Osteoblast (primary cell): ENCODE measurements around the gene TMTC1. TPM values are rescaled to one million over a fixed set of nuclear protein-coding genes. Genes with fewer than 3 reads are reported as not detected.
A peak's percentile ranks its signal among the peaks of the same experiment; 100 is the strongest.

Experiments
- DNase-seq: peaks from one replicate; pipeline ENCODE4 v3.0.0; 2011; ENCODE audit warnings: low spot score, mixed read lengths; ENCODE audit not compliant: insufficient read length; ENCODE audit errors: missing footprints
- H2AFZ ChIP-seq: 2 replicates; pipeline ENCODE4 v1.6.0; 2011; ENCODE audit warnings: mild to moderate bottlenecking, low read length
- H3K27ac ChIP-seq: 2 replicates; pipeline ENCODE4 v1.5.1; 2011; ENCODE audit warnings: mild to moderate bottlenecking, low read depth, low read length, moderate library complexity
- H3K27me3 ChIP-seq: 2 replicates; pipeline ENCODE4 v1.6.0; 2012; ENCODE audit warnings: mild to moderate bottlenecking, control low read depth, inconsistent platforms, low read length, moderate library complexity; ENCODE audit not compliant: insufficient read depth
- H3K36me3 ChIP-seq: 2 replicates; pipeline ENCODE4 v1.5.1; 2011; ENCODE audit warnings: mild to moderate bottlenecking, low read length, control low read depth, moderate library complexity; ENCODE audit not compliant: insufficient read depth
- H3K4me1 ChIP-seq: 2 replicates; pipeline ENCODE4 v1.5.1; 2011; ENCODE audit warnings: mild to moderate bottlenecking, low read length, control low read depth, moderate library complexity; ENCODE audit not compliant: insufficient read depth
- H3K4me2 ChIP-seq: 2 replicates; pipeline ENCODE4 v1.6.0; 2011; ENCODE audit warnings: mild to moderate bottlenecking, low read length; ENCODE audit not compliant: insufficient read depth
- H3K4me3 ChIP-seq: fragments of 200-600 bp; sonication (generic); 3 replicates; pipeline ENCODE4 v1.5.1; 2012; ENCODE audit warnings: mild to moderate bottlenecking, low read length, inconsistent platforms; ENCODE audit not compliant: insufficient read depth
- H3K79me2 ChIP-seq: 2 replicates; pipeline ENCODE4 v1.6.0; 2012; ENCODE audit warnings: mild to moderate bottlenecking, low read length, control low read depth, inconsistent platforms; ENCODE audit not compliant: insufficient read depth
- H3K9me3 ChIP-seq: 2 replicates; pipeline ENCODE4 v1.5.1; 2011; ENCODE audit warnings: low read depth, low read length, control low read depth
- H4K20me1 ChIP-seq: 2 replicates; pipeline ENCODE4 v1.6.0; 2012; ENCODE audit warnings: mild to moderate bottlenecking, low read length, control low read depth; ENCODE audit not compliant: insufficient read depth
- CTCF ChIP-seq: IDR thresholded peaks from 2 replicates; pipeline ENCODE4 v1.5.1; 2011; ENCODE audit warnings: mild to moderate bottlenecking, low read depth, low read length, moderate library complexity; ENCODE audit errors: extremely low read depth
- total RNA-seq: library from RNA; depleted of rRNA; stranded (reverse); fragments of >200 nt; gene quantifications from 2 replicates; pipeline ENCODE4 v1.2.3, GENCODE V29; 2012

Gene TMTC1
- total RNA-seq, 1 donor: 50.3 TPM

GRCh38 chr12:29713729-29714128, 70.0 kb downstream of the TMTC1 start:
- Histone ChIP-seq H3K27me3 (no peaks in the 10 kb centered on the region), H3K79me2 (no peaks in the 10 kb centered on the region), H4K20me1 (no peaks in the 10 kb centered on the region), H3K27ac (no peak overlapping the region), H3K9me3 (no peaks in the 10 kb centered on the region), H3K36me3 (no peaks in the 10 kb centered on the region), H2AFZ (no peak overlapping the region), H3K4me2 (no peak overlapping the region), H3K4me3 (no peak overlapping the region), H3K4me1 (peaks cover 6% of the 10 kb centered on the region)
- no peak for TF ChIP-seq CTCF
- DNase-seq: no peak

- peaks cover 6% of the 10 kb centered on the region for H3K4me1 ChIP-seq
- H3K27me3 ChIP-seq: no peaks in the 10 kb centered on the region
- no peak overlapping the region for H2AFZ ChIP-seq
- H3K79me2 ChIP-seq: no peaks in the 10 kb centered on the region
- no peaks in the 10 kb centered on the region for H4K20me1 ChIP-seq
- no peaks in the 10 kb centered on the region for H3K36me3 ChIP-seq
- DNase-seq: no peak
- H3K27ac ChIP-seq: no peak overlapping the region
- no peak for TF ChIP-seq CTCF
- H3K4me3 ChIP-seq: no peak overlapping the region
- no peak overlapping the region for H3K4me2 ChIP-seq
- H3K9me3 ChIP-seq: no peaks in the 10 kb centered on the region
Measured at GRCh38 chr12:29711381-29711780, 72.4 kb downstream of the TMTC1 start.

GRCh38 chr12:29710104-29710503, 73.6 kb downstream of the TMTC1 start:
- no peaks in the 10 kb centered on the region for H3K9me3 ChIP-seq
- no peaks in the 10 kb centered on the region for H3K36me3 ChIP-seq
- no peak overlapping the region for H3K4me3 ChIP-seq
- H3K4me1 ChIP-seq: peaks cover 6% of the 10 kb centered on the region
- no peak overlapping the region for H3K4me2 ChIP-seq
- peak overlapping the region; percentile 44 for H2AFZ ChIP-seq
- H3K27ac ChIP-seq: no peak overlapping the region
- TF ChIP-seq CTCF: no peak
- no peak for DNase-seq
- no peaks in the 10 kb centered on the region for H3K27me3 ChIP-seq
- H3K79me2 ChIP-seq: no peaks in the 10 kb centered on the region
- H4K20me1 ChIP-seq: no peaks in the 10 kb centered on the region

GRCh38 chr12:29709496-29710040, 74.2 kb downstream of the TMTC1 start:
- peak overlapping the region; percentile 44 for H2AFZ ChIP-seq
- no peaks in the 10 kb centered on the region for H3K79me2 ChIP-seq
- H3K4me2 ChIP-seq: no peak overlapping the region
- peaks cover 6% of the 10 kb centered on the region for H3K4me1 ChIP-seq
- no peaks in the 10 kb centered on the region for H3K9me3 ChIP-seq
- no peaks in the 10 kb centered on the region for H3K27me3 ChIP-seq
- no peaks in the 10 kb centered on the region for H3K36me3 ChIP-seq
- no peak for DNase-seq
- H3K27ac ChIP-seq: no peak overlapping the region
- H3K4me3 ChIP-seq: no peak overlapping the region
- TF ChIP-seq CTCF: no peak
- H4K20me1 ChIP-seq: no peaks in the 10 kb centered on the region
